GM23338 (cell line): ENCODE data around the gene TWIST2. TPM values are rescaled to one million over a fixed set of nuclear protein-coding genes. Genes with fewer than 3 reads are reported as not detected.

ENCODE experiments used
- ATAC-seq: fragments of 200-7000 bp; cut with Tn5 transposase; 3 replicates; pipeline ENCODE4 v1.9.1; 2020
- DNase-seq: peaks from one replicate; pipeline ENCODE4 v3.0.0-alpha.2; 2015; ENCODE audit warnings: low spot score
- H2AFZ ChIP-seq: fragments of 200-600 bp; sonication (generic); 2 replicates; pipeline ENCODE4 v1.8.0; 2016; ENCODE audit warnings: antibody characterized with exemption, mild to moderate bottlenecking, moderate library complexity
- H3F3A ChIP-seq: fragments of 200-600 bp; sonication (generic); replicated peaks from 2 replicates; pipeline ENCODE4 v1.8.0; 2017; ENCODE audit warnings: antibody characterized with exemption, mixed run types, low read depth
- H3K27ac ChIP-seq: fragments of 200-600 bp; sonication (generic); 2 replicates; pipeline ENCODE4 v1.6.1; 2016; ENCODE audit warnings: low read depth
- H3K27me3 ChIP-seq: fragments of 200-600 bp; sonication (generic); 2 replicates; pipeline ENCODE4 v1.8.0; 2016; ENCODE audit warnings: mild to moderate bottlenecking, mixed run types, moderate library complexity; ENCODE audit not compliant: insufficient read depth
- H3K36me3 ChIP-seq: fragments of 200-600 bp; sonication (generic); 2 replicates; pipeline ENCODE4 v1.8.0; 2016; ENCODE audit warnings: mild to moderate bottlenecking; ENCODE audit not compliant: insufficient read depth
- H3K4me1 ChIP-seq: fragments of 200-600 bp; sonication (generic); 2 replicates; pipeline ENCODE4 v1.8.0; 2016; ENCODE audit warnings: mild to moderate bottlenecking, moderate library complexity; ENCODE audit not compliant: insufficient read depth
- H3K4me2 ChIP-seq: fragments of 200-600 bp; sonication (generic); 2 replicates; pipeline ENCODE4 v1.7.1; 2017; ENCODE audit warnings: mixed run types
- H3K4me3 ChIP-seq: fragments of 200-600 bp; sonication (generic); 2 replicates; pipeline ENCODE4 v1.6.1; 2016; ENCODE audit warnings: mixed run types
- H3K79me2 ChIP-seq: fragments of 200-600 bp; sonication (generic); replicated peaks from 2 replicates; pipeline ENCODE4 v1.8.0; 2017; ENCODE audit warnings: mild to moderate bottlenecking; ENCODE audit not compliant: insufficient read depth
- H3K9me2 ChIP-seq: fragments of 200-600 bp; sonication (generic); 2 replicates; pipeline ENCODE4 v1.8.0; 2017; ENCODE audit not compliant: insufficient read depth
- H4K20me1 ChIP-seq: fragments of 200-600 bp; sonication (generic); replicated peaks from 2 replicates; pipeline ENCODE4 v1.8.0; 2017; ENCODE audit warnings: mild to moderate bottlenecking; ENCODE audit not compliant: insufficient read depth
- H3K27ac Mint-ChIP-seq: 2 replicates; pipeline ENCODE4 v1.8.0; 2020; ENCODE audit warnings: inconsistent platforms, mild to moderate bottlenecking, moderate library complexity, mixed read lengths
- H3K27me3 Mint-ChIP-seq: 3 replicates; pipeline ENCODE4 v1.8.0; 2022; ENCODE audit warnings: low read depth, mild to moderate bottlenecking, moderate library complexity, mixed read lengths, inconsistent platforms; ENCODE audit not compliant: insufficient read depth, poor library complexity
- H3K36me3 Mint-ChIP-seq: 3 replicates; pipeline ENCODE4 v1.8.0; 2021; ENCODE audit warnings: low read depth, mild to moderate bottlenecking, inconsistent platforms, moderate library complexity, mixed read lengths
- H3K4me1 Mint-ChIP-seq: 3 replicates; pipeline ENCODE4 v1.8.0; 2020; ENCODE audit warnings: mild to moderate bottlenecking, inconsistent platforms, mixed read lengths
- H3K4me3 Mint-ChIP-seq: 3 replicates; pipeline ENCODE4 v1.8.0; 2021; ENCODE audit warnings: moderate library complexity, mild to moderate bottlenecking, inconsistent platforms, mixed read lengths
- H3K9me3 Mint-ChIP-seq: 3 replicates; pipeline ENCODE4 v1.8.0; 2020; ENCODE audit warnings: moderate library complexity, mild to moderate bottlenecking, inconsistent platforms, mixed read lengths
- CREB1 ChIP-seq: fragments of 250-450 bp; sonication (Bioruptor Pico); IDR thresholded peaks from 2 replicates; pipeline ENCODE4 v1.5.0; 2020; ENCODE audit warnings: low read depth, mild to moderate bottlenecking, moderate library complexity
- ETS1 ChIP-seq: IDR thresholded peaks from 2 replicates; pipeline ENCODE4 v1.6.1; 2016; ENCODE audit warnings: antibody characterized with exemption
- EZH2 ChIP-seq: fragments of 200-600 bp; sonication (generic); IDR thresholded peaks from one replicate; pipeline ENCODE4 v1.8.0; 2017; ENCODE audit warnings: antibody characterized with exemption, mild to moderate bottlenecking, low read depth; ENCODE audit not compliant: unreplicated experiment
- EZH2phosphoT487 ChIP-seq: fragments of 200-600 bp; sonication (generic); IDR thresholded peaks from one replicate; pipeline ENCODE4 v1.8.1; 2018; ENCODE audit warnings: antibody characterized with exemption; ENCODE audit not compliant: unreplicated experiment
- JUNB ChIP-seq: IDR thresholded peaks from one replicate; pipeline ENCODE4 v1.6.1; 2016; ENCODE audit warnings: antibody characterized with exemption; ENCODE audit not compliant: unreplicated experiment
- NANOG ChIP-seq: IDR thresholded peaks from 2 replicates; pipeline ENCODE4 v1.6.1; 2016; ENCODE audit warnings: antibody characterized with exemption, borderline replicate concordance
- POLR2AphosphoS5 ChIP-seq: IDR thresholded peaks from 2 replicates; pipeline ENCODE4 v1.6.1; 2016; ENCODE audit warnings: antibody characterized with exemption, low read depth
- STAT1 ChIP-seq: IDR thresholded peaks from one replicate; pipeline ENCODE4 v1.6.1; 2016; ENCODE audit warnings: antibody characterized with exemption; ENCODE audit not compliant: unreplicated experiment
- ZNF114 ChIP-seq: fragments of 250-450 bp; sonication (Bioruptor Pico); IDR thresholded peaks from 2 replicates; pipeline ENCODE4 v1.5.0; 2020; ENCODE audit warnings: mild to moderate bottlenecking, moderate library complexity
- ZNF331 ChIP-seq: fragments of 250-450 bp; sonication (Bioruptor Pico); IDR thresholded peaks from 2 replicates; pipeline ENCODE4 v1.5.0; 2020; ENCODE audit warnings: low read depth, mild to moderate bottlenecking, moderate library complexity
- polyA plus RNA-seq: library from polyadenylated mRNA; unstranded; fragments of >200 nt; fragmentation: Nextera tagmentation; extraction: Ambion mirVana; gene quantifications from 2 replicates; pipeline ENCODE4 v1.2.1, GENCODE V29; 2016
- total RNA-seq: library from RNA; depleted of rRNA; stranded (reverse); fragments of >200 nt; shearing (Covaris generic); gene quantifications from 2 replicates; pipeline ENCODE4 v1.2.3, GENCODE V29; 2014
- TF ChIP-seq, protein P1 (sequence below), 2 experiments: fragments of 200-600 bp in 1 of 2; sonication (generic) in 1 of 2; conservative IDR thresholded peaks; 2 replicates each; pipeline versions ENCODE4 v1.5.1 to v1.6.1; 2016 to 2017; ENCODE audit warnings: antibody characterized with exemption in 2 of 2, low read depth in 2 of 2, mild to moderate bottlenecking in 2 of 2, moderate library complexity in 1 of 2

TWIST2 gene
- total and polyA plus RNA-seq, 2 experiments from 2014 or later, result 7.0 to 12.5 TPM

GRCh38 chr2:238879043-238879442 is 31.2 kb downstream of the TWIST2 start:
- Mint-ChIP-seq H3K4me1 (no peaks in the 10 kb centered on the region), H3K36me3 (peaks cover 16% of the 10 kb centered on the region; the same call in 2 of the 3 replicates), H3K4me3 (no peak overlapping the region), H3K27me3 (peaks cover 14% of the 10 kb centered on the region), H3K27ac (no peak overlapping the region), H3K9me3 (peaks cover 45% of the 10 kb centered on the region)
- Histone ChIP-seq H3K27me3 (no peaks in the 10 kb centered on the region), H3F3A (no peaks in the 10 kb centered on the region), H3K4me3 (no peak overlapping the region), H2AFZ (no peak overlapping the region), H3K36me3 (no peaks in the 10 kb centered on the region), H3K4me1 (no peaks in the 10 kb centered on the region), H3K4me2 (no peak overlapping the region), H3K27ac (no peak overlapping the region), H3K79me2 (no peaks in the 10 kb centered on the region), H4K20me1 (no peaks in the 10 kb centered on the region), H3K9me2 (0 out of 2 replicates have a peak, but pooled peaks cover 4% of the 10 kb centered on the region)
- TF ChIP-seq ZNF331 (no peak), EZH2phosphoT487 (no peak), CREB1 (CRISPR knock-in tag) (no peak), NANOG (no peak), ZNF114 (CRISPR knock-in tag) (no peak), EZH2 (no peak), STAT1 (no peak), POLR2AphosphoS5 (no peak), ETS1 (no peak), JUNB (no peak)
- TF ChIP-seq, protein P1, sequence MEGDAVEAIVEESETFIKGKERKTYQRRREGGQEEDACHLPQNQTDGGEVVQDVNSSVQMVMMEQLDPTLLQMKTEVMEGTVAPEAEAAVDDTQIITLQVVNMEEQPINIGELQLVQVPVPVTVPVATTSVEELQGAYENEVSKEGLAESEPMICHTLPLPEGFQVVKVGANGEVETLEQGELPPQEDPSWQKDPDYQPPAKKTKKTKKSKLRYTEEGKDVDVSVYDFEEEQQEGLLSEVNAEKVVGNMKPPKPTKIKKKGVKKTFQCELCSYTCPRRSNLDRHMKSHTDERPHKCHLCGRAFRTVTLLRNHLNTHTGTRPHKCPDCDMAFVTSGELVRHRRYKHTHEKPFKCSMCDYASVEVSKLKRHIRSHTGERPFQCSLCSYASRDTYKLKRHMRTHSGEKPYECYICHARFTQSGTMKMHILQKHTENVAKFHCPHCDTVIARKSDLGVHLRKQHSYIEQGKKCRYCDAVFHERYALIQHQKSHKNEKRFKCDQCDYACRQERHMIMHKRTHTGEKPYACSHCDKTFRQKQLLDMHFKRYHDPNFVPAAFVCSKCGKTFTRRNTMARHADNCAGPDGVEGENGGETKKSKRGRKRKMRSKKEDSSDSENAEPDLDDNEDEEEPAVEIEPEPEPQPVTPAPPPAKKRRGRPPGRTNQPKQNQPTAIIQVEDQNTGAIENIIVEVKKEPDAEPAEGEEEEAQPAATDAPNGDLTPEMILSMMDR (conservative IDR thresholded peaks at IDR 0.05; ENCODE audit: low read depth in 2 of 2), result no peak
- DNase-seq (no peak), ATAC-seq (no peak)

DNA sequence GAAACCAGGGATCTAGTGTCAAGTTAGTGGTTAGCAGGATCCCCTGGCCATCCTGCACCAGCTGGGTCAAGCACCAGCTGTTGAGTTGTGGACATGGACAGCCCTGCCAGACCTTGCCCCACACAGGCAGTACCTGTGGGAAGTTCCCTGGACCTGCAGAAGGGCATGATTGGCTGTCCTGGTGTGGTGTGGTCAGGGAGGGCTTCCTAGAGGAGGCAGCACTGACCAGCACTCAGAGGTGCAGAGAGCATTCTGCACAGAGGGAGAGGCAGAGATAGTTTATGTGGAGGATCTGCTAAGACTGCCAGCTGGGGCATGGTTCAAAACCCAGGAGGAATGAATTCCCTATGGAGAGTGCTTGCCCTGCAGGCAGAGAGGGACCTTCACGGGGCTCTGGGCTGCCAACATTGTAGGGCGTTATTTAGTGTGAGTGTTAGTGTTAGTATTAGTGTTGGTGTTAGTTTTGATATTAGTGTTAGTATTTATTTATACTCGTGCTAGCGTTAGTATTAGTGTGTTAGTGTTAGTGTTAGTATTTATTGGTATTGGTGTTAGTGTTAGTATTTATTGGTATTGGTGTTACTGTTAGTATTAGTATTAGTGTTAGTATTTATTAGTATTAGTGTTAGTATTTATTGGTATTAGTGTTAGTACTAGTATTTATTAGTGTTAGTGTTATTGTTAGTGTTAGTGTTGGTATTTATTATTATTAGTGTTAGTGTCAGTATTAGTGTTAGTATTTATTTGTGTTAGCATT is 31.9 kb downstream of the TWIST2 start:
- H2AFZ ChIP-seq, result no peak overlapping the region
- H3K27ac ChIP-seq, result no peak overlapping the region
- Mint-ChIP-seq H3K36me3 (peaks cover 14% of the 10 kb centered on the region; the same call in 2 of the 3 replicates), H3K4me3 (no peak overlapping the region), H3K27me3 (peaks cover 14% of the 10 kb centered on the region), H3K4me1 (no peaks in the 10 kb centered on the region), H3K9me3 (peaks cover 48% of the 10 kb centered on the region), H3K27ac (no peak overlapping the region)
- no peaks in the 10 kb centered on the region for H3K36me3 ChIP-seq
- no peaks in the 10 kb centered on the region for H3K79me2 ChIP-seq
- ATAC-seq, result no peak
- H3K4me1 ChIP-seq, result no peaks in the 10 kb centered on the region
- H3K27me3 ChIP-seq, result no peaks in the 10 kb centered on the region
- no peak overlapping the region for H3K4me3 ChIP-seq
- no peaks in the 10 kb centered on the region for H4K20me1 ChIP-seq
- DNase-seq, result no peak
- H3K4me2 ChIP-seq, result no peak overlapping the region
- H3K9me2 ChIP-seq, result 0 out of 2 replicates have a peak, but pooled peaks cover 4% of the 10 kb centered on the region
- no peaks in the 10 kb centered on the region for H3F3A ChIP-seq
- no peak for TF ChIP-seq JUNB
- no peak for TF ChIP-seq NANOG
- no peak for TF ChIP-seq EZH2phosphoT487
- TF ChIP-seq CREB1 (CRISPR knock-in tag), result no peak
- TF ChIP-seq EZH2, result no peak
- TF ChIP-seq ETS1, result no peak
- no peak for TF ChIP-seq ZNF114 (CRISPR knock-in tag)
- TF ChIP-seq, protein P1 (conservative IDR thresholded peaks at IDR 0.05; ENCODE audit: low read depth in 2 of 2), result no peak
- no peak for TF ChIP-seq ZNF331
- TF ChIP-seq POLR2AphosphoS5, result no peak
